HG03432 (cell line): Measurements from ENCODE around the gene TMEM81.

Source experiments
- ATAC-seq: cut with Tn5 transposase; IDR thresholded peaks from one replicate; pipeline ENCODE4 v1.9.1; 2021; ENCODE audit warnings: mild to moderate bottlenecking, moderate library complexity; ENCODE audit not compliant: unreplicated experiment

The TMEM81 gene

GRCh38 chr1:205084360-205084759 lies at the start of gene TMEM81:
Gene TMEM81 (minus strand): TSS chr1:205084460. CDS start chr1:205084320, 140 bp downstream.
- ATAC-seq, result no peak

GRCh38 chr1:205133287-205133686 lies 49.0 kb upstream of the TMEM81 start:
- no peak for ATAC-seq

GRCh38 chr1:205129447-205130029 lies 45.3 kb upstream of the TMEM81 start:
- no peak for ATAC-seq

GRCh38 chr1:205128050-205128449 lies 43.8 kb upstream of the TMEM81 start:
- no peak for ATAC-seq

- ATAC-seq, result no peak
Measured at GRCh38 chr1:205127646-205128045, 43.4 kb upstream of the TMEM81 start.

- no peak for ATAC-seq
Measured at GRCh38 chr1:205124726-205125125, 40.5 kb upstream of the TMEM81 start.

- ATAC-seq, result peak; percentile 14
Measured at GRCh38 chr1:205122489-205122882, 38.2 kb upstream of the TMEM81 start.

- ATAC-seq, result peak; percentile 91
Measured at GRCh38 chr1:205121660-205122488, 37.6 kb upstream of the TMEM81 start, which contains the start of gene RBBP5. Gene RBBP5 (minus strand): TSS chr1:205121978. CDS start chr1:205121873, 105 bp downstream.

- ATAC-seq, result no peak
Measured at GRCh38 chr1:205118752-205119151, 34.5 kb upstream of the TMEM81 start.

GRCh38 chr1:205111354-205111753 lies 27.1 kb upstream of the TMEM81 start:
- ATAC-seq, result no peak

GRCh38 chr1:205109711-205110110 lies 25.5 kb upstream of the TMEM81 start:
- no peak for ATAC-seq

- ATAC-seq, result no peak
Measured at GRCh38 chr1:205109269-205109668, 25.0 kb upstream of the TMEM81 start.

- no peak for ATAC-seq
Measured at GRCh38 chr1:205108464-205108863, 24.2 kb upstream of the TMEM81 start.

GRCh38 chr1:205107327-205107726 lies 23.1 kb upstream of the TMEM81 start:
- no peak for ATAC-seq

- no peak for ATAC-seq
Measured at GRCh38 chr1:205102404-205102803, 18.1 kb upstream of the TMEM81 start.

GRCh38 chr1:205098242-205098641 lies 14.0 kb upstream of the TMEM81 start:
- no peak for ATAC-seq

- ATAC-seq, result no peak
Measured at GRCh38 chr1:205095422-205095821, 11.2 kb upstream of the TMEM81 start.

- ATAC-seq, result no peak
Measured at GRCh38 chr1:205091043-205091740, 6.9 kb upstream of the TMEM81 start.

GRCh38 chr1:205088341-205088740 lies 4.1 kb upstream of the TMEM81 start:
- ATAC-seq, result no peak

GRCh38 chr1:205082431-205082830 lies 1.8 kb downstream of the TMEM81 start:
- no peak for ATAC-seq

GRCh38 chr1:205077934-205078311 lies 6.3 kb downstream of the TMEM81 start:
- ATAC-seq, result no peak
